Omental fat pad (tissue), 4 donors: ENCODE results near the gene RASGRP2. TPM values are rescaled to one million over a fixed set of nuclear protein-coding genes. Genes with fewer than 3 reads are reported as not detected.

ENCODE experiments used
- ATAC-seq: fragments of 150-250 bp; one replicate; pipeline ENCODE4 v1.9.1; 2016; ENCODE audit warnings: mild to moderate bottlenecking, moderate library complexity; ENCODE audit not compliant: low FRiP score
- DNase-seq: peaks from one replicate; pipeline ENCODE4 v3.0.0-alpha.2; 2019; ENCODE audit warnings: low spot score
- CTCF ChIP-seq, 3 donors: fragments of 450-650 bp; IDR thresholded peaks; one replicate each; pipeline ENCODE4 v1.5.1; 2016 to 2017; ENCODE audit warnings: antibody characterized with exemption in 3 of 3, mild to moderate bottlenecking in 3 of 3, moderate library complexity in 2 of 3
- total RNA-seq, 4 donors: library from RNA; depleted of rRNA; stranded (reverse); fragments of >200 nt; gene quantifications; one replicate each; pipeline ENCODE4 v1.1.0, GENCODE V29; 2016

Gene RASGRP2
- total RNA-seq, 4 donors from 2014 or later = 9.3 to 53.1 (median 14.0) TPM

GRCh38 chr11:64770120-64770519 lies 26.2 kb upstream of the RASGRP2 start:
- TF ChIP-seq CTCF (IDR thresholded peaks at IDR 0.05) = no peak
- no peak for DNase-seq

GRCh38 chr11:64769283-64769682 lies 25.3 kb upstream of the RASGRP2 start:
- DNase-seq = no peak
- ATAC-seq = no peak

More at GRCh38 chr11:64770120-64770519, 26.2 kb upstream of the RASGRP2 start:
- ATAC-seq = no peak

GRCh38 chr11:64768300-64768694 lies 24.4 kb upstream of the RASGRP2 start:
- no peak for TF ChIP-seq CTCF (IDR thresholded peaks at IDR 0.05)
- ATAC-seq = no peak
- DNase-seq = no peak

More at GRCh38 chr11:64769283-64769682, 25.3 kb upstream of the RASGRP2 start:
- no peak for TF ChIP-seq CTCF (IDR thresholded peaks at IDR 0.05)

- DNase-seq (peak; percentile 91), ATAC-seq (no peak)
- TF ChIP-seq CTCF (IDR thresholded peaks at IDR 0.05) = peak in 2 of 3 donors; percentile 43 to 81
These were observed 23.7 kb upstream of the RASGRP2 start for GRCh38 chr11:64767344-64768299.

GRCh38 chr11:64766881-64767280 lies 22.9 kb upstream of the RASGRP2 start:
- DNase-seq = no peak
- ATAC-seq = no peak
- no peak for TF ChIP-seq CTCF (IDR thresholded peaks at IDR 0.05)

- ATAC-seq (no peak), DNase-seq (no peak)
- TF ChIP-seq CTCF (IDR thresholded peaks at IDR 0.05) = no peak
These were observed 22.1 kb upstream of the RASGRP2 start for GRCh38 chr11:64765851-64766665.
